Measurements from ENCODE around the gene EGLN1.

GRCh38 chr1:231443363-231443762, 21.3 kb upstream of the EGLN1 start:
- TF ChIP-seq, protein P1, sequence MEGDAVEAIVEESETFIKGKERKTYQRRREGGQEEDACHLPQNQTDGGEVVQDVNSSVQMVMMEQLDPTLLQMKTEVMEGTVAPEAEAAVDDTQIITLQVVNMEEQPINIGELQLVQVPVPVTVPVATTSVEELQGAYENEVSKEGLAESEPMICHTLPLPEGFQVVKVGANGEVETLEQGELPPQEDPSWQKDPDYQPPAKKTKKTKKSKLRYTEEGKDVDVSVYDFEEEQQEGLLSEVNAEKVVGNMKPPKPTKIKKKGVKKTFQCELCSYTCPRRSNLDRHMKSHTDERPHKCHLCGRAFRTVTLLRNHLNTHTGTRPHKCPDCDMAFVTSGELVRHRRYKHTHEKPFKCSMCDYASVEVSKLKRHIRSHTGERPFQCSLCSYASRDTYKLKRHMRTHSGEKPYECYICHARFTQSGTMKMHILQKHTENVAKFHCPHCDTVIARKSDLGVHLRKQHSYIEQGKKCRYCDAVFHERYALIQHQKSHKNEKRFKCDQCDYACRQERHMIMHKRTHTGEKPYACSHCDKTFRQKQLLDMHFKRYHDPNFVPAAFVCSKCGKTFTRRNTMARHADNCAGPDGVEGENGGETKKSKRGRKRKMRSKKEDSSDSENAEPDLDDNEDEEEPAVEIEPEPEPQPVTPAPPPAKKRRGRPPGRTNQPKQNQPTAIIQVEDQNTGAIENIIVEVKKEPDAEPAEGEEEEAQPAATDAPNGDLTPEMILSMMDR (IDR thresholded peaks at IDR 0.05; ENCODE audit: borderline replicate concordance, extremely low read depth, low read length, poor library complexity, severe bottlenecking): no peak
- TF ChIP-seq EZH2 (IDR thresholded peaks at IDR 0.05; ENCODE audit: borderline replicate concordance, low read depth, low read length, severe bottlenecking): no peak

Data from DND-41 (cell line).